Measurements from ENCODE around the gene PICALM.

- TF ChIP-seq POLR2A (IDR thresholded peaks at IDR 0.05) = no peak
- no peak for TF ChIP-seq CTCF (IDR thresholded peaks at IDR 0.05)
Measured at GRCh38 chr11:86108890-86109638, 40.2 kb upstream of the PICALM start.

Measured in suprapubic skin (tissue), 3 donors.